Thyroid gland (tissue), 4 donors: ENCODE measurements around the gene PGF. TPM values are rescaled to one million over a fixed set of nuclear protein-coding genes. Genes with fewer than 3 reads are reported as not detected.

ENCODE experiments used
- DNase-seq, 2 donors: peaks; one replicate each; pipeline ENCODE4 v3.0.0-alpha.2; 2019
- H3K27ac ChIP-seq, 3 donors: fragments of 200-600 bp; sonication (generic); 1 replicate in 2 of 3; 2 replicates in 1 of 3; pipeline ENCODE4 v1.5.1; 2016 to 2019; ENCODE audit warnings: mild to moderate bottlenecking in 1 of 3, moderate library complexity in 1 of 3
- H3K27me3 ChIP-seq: fragments of 200-600 bp; sonication (generic); one replicate; pipeline ENCODE4 v1.5.1; 2019
- H3K36me3 ChIP-seq, 2 donors: fragments of 200-600 bp; sonication (generic); one replicate each; pipeline ENCODE4 v1.5.1; 2016 to 2019
- H3K4me1 ChIP-seq, 2 donors: fragments of 200-600 bp; sonication (generic); one replicate each; pipeline ENCODE4 v1.5.1; 2017 to 2019
- H3K4me3 ChIP-seq, 3 donors: fragments of 200-600 bp; sonication (generic); replicated peaks in 1 of 3; 1 replicate in 2 of 3; 2 replicates in 1 of 3; pipeline ENCODE4 v1.5.1; 2016; ENCODE audit warnings: mild to moderate bottlenecking in 1 of 3
- H3K9me3 ChIP-seq: fragments of 200-600 bp; sonication (generic); one replicate; pipeline ENCODE4 v1.5.1; 2017
- CTCF ChIP-seq, 6 experiments: fragments of 200-600 bp in 3 of 6; fragments of 450-650 bp in 3 of 6; sonication (generic) in 3 of 6; IDR thresholded peaks; one replicate each; pipeline ENCODE4 v1.5.1; 2016 to 2019; ENCODE audit warnings: antibody characterized with exemption in 6 of 6, mild to moderate bottlenecking in 2 of 6, inconsistent platforms in 1 of 6, moderate library complexity in 1 of 6
- POLR2A ChIP-seq, 2 donors: fragments of 450-650 bp; IDR thresholded peaks; one replicate each; pipeline ENCODE4 v1.6.1; 2017; ENCODE audit warnings: antibody characterized with exemption in 2 of 2, mild to moderate bottlenecking in 2 of 2, moderate library complexity in 1 of 2
- WGBS, 2 donors: methylation state at CpG; one replicate each; pipeline ENCODE4 v1.1.5; 2017; 5-methylcytosine and 5-hydroxymethylcytosine counted together
- intact Hi-C: fragments of 100-400 bp; cut with DNase I; formaldehyde crosslinking; loops from one replicate; pipeline ENCODE4 v1.15.1; 2023
- total RNA-seq, 4 donors: library from RNA; depleted of rRNA; stranded (reverse); fragments of >200 nt; gene quantifications; one replicate each; pipeline ENCODE4 v1.2.3, GENCODE V29; 2016

Gene PGF
- total RNA-seq, 4 donors from 2014 or later, result 34.4 to 68.8 (median 61.0) TPM

DNA sequence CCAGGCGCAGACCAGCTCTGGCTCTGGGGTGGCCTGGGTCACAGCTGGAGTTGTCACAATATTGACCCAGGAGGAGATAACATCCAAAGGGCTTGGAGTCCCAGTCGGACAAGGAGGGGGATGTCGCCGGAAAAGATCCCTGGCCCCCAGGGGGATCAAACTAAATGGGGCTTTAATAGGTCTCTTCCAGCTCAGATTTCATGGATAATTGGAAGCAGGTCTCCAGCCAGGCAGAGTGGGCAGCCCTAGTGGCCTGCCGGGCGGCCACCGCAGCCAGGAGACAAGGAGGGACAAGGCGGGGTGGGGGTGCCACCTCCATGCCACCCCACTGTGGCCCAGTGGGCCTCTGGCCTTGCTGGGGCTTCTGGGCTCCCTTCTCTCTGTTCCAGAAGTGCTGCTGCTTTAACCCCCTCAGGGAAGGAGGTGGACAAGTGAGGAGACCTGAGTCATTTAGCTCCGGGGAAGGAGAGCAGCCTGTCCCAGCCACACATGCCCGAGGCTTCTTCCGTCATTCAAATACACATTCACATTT, 23.1 kb upstream of the PGF start:
- DNase-seq, result no peak
- Histone ChIP-seq H3K4me1 (peaks cover 0 to 43% of the 10 kb centered on the region in 2 donors), H3K36me3 (no peaks in the 10 kb centered on the region), H3K27me3 (no peaks in the 10 kb centered on the region), H3K27ac (no peak overlapping the region), H3K9me3 (no peaks in the 10 kb centered on the region), H3K4me3 (no peak overlapping the region)
- TF ChIP-seq CTCF (IDR thresholded peaks at IDR 0.05) (no peak), POLR2A (IDR thresholded peaks at IDR 0.05) (no peak)
- WGBS, 2 donors, result 76 to 84% methylated on average over 7 of the region's 11 CpGs
- intact Hi-C loops, result no loop called here

GRCh38 chr14:74977901-74978385, 22.5 kb upstream of the PGF start:
- no peak overlapping the region for H3K27ac ChIP-seq
- no peak overlapping the region for H3K4me3 ChIP-seq
- no peaks in the 10 kb centered on the region for H3K36me3 ChIP-seq
- TF ChIP-seq CTCF (IDR thresholded peaks at IDR 0.05), result no peak
- TF ChIP-seq POLR2A (IDR thresholded peaks at IDR 0.05), result no peak
- no peaks in the 10 kb centered on the region for H3K27me3 ChIP-seq
- no peaks in the 10 kb centered on the region for H3K9me3 ChIP-seq
- intact Hi-C loops, result no loop called here
- DNase-seq, result no peak
- 79 to 80% methylated on average over 6 of the region's 6 CpGs for WGBS, 2 donors
- peaks cover 0 to 48% of the 10 kb centered on the region in 2 donors for H3K4me1 ChIP-seq

GRCh38 chr14:74977164-74977900, 21.9 kb upstream of the PGF start:
- H3K36me3 ChIP-seq, result no peaks in the 10 kb centered on the region
- 87 to 89% methylated on average over 11 to 12 of the region's 12 CpGs for WGBS, 2 donors
- H3K27ac ChIP-seq, result no peak overlapping the region
- no peak overlapping the region for H3K4me3 ChIP-seq
- no peak for DNase-seq
- H3K4me1 ChIP-seq, result peaks cover 0 to 48% of the 10 kb centered on the region in 2 donors
- TF ChIP-seq CTCF (IDR thresholded peaks at IDR 0.05) (no peak), POLR2A (IDR thresholded peaks at IDR 0.05) (no peak)
- intact Hi-C loops, result no loop called here
- H3K27me3 ChIP-seq, result no peaks in the 10 kb centered on the region
- no peaks in the 10 kb centered on the region for H3K9me3 ChIP-seq

- H3K27ac ChIP-seq, result no peak overlapping the region
- H3K27me3 ChIP-seq, result no peaks in the 10 kb centered on the region
- WGBS, 2 donors, result 90 to 92% methylated on average over 9 to 11 of the region's 11 CpGs
- H3K36me3 ChIP-seq, result no peaks in the 10 kb centered on the region
- no peak for TF ChIP-seq CTCF (IDR thresholded peaks at IDR 0.05)
- TF ChIP-seq POLR2A (IDR thresholded peaks at IDR 0.05), result no peak
- no peak overlapping the region for H3K4me3 ChIP-seq
- intact Hi-C loops, result no loop called here
- no peak for DNase-seq
- peaks cover 0 to 48% of the 10 kb centered on the region in 2 donors for H3K4me1 ChIP-seq
- no peaks in the 10 kb centered on the region for H3K9me3 ChIP-seq
Measured at GRCh38 chr14:74976264-74977113, 21.1 kb upstream of the PGF start.
